Dermis lymphatic vessel endothelial cell (primary cell): ENCODE data around the gene SIRT2. TPM values are rescaled to one million over a fixed set of nuclear protein-coding genes. Genes with fewer than 3 reads are reported as not detected.

Source experiments
- total RNA-seq: library from RNA; depleted of rRNA; stranded (reverse); fragments of >200 nt; gene quantifications from 2 replicates; pipeline ENCODE4 v1.2.1, GENCODE V29; 2014

SIRT2 gene
- total RNA-seq: 78.6 and 82.8 TPM in 2 replicates

DNA sequence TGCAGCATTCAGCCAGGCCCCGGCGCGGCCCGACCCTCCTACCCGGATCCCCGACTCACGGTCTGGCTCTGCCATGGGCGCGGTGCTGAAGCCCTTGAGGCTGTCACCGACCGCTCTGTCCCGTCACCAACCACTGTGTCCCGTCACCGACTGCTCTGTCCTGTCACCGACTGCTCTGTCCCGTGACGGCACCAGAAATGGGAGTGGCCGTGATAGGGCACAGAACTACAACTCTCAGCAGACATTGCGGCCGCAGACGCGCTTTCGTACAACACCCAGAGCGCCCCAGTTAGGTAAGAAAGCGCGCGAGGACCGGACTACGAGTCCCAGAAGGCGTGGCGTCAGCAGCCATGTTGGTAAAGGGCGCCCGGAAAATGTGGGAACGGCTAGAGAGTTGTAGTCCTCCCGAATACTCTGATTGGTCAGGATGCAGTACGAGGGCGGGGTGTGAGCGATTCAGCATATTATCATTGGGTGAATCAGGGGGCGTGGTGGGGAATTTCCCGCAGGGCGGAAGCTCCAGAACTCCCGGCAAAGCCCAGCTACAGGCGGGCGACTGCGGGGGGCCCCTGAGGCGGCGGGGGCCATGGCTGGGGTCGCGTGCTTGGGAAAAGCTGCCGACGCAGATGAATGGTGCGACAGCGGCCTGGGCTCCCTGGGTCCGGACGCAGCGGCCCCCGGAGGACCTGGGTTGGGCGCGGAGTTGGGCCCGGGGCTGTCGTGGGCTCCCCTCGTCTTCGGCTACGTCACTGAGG is at the start of gene SIRT2, which contains the start of gene NFKBIB:
SIRT2 (minus strand) TSS at position 172 of the 755 bp plus-strand sequence; CDS start at position 75, 97 bp downstream.
NFKBIB (plus strand) TSS at position 523 of the 755 bp plus-strand sequence; CDS start at position 587, 64 bp downstream.

DNA sequence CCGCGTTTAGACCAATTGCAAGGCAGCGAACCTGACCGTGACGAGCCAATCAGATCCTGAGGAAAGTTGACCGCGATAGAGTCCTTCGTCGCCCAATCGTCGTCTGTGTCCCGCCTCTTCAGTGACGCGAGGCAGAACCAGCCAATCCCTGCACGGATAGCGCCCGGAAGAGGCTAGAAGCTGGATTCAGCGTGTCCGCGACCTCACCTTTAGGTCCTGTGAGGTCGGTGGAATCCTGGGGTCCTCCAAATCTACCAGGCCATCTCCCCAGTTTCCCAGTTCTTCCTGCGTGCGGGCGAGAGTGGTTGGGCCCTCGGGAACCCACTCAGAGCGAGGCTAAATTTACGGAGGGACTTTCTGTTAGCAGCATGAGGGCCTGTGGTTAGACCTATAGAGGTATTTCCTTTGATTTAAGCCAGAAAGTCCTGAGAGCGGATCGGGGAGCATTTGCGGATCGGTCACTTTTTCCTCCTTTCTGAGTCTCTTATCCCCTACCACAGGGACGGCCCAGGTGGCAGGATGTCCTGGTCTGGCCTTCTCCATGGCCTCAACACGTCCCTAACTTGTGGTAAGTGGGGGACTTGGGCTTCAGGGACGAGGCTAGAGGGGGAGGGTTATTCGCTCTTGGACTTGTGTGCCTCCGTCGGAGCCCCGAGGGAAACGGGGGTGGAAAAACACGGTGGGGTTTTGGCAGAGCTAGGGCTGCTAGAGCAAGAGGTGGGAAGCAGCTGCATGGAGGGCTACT is 31.5 kb upstream of the SIRT2 start, which contains the start of gene MRPS12:
MRPS12 (plus strand) TSS at position 169 of the 745 bp plus-strand sequence; CDS start at position 520, 351 bp downstream.

DNA sequence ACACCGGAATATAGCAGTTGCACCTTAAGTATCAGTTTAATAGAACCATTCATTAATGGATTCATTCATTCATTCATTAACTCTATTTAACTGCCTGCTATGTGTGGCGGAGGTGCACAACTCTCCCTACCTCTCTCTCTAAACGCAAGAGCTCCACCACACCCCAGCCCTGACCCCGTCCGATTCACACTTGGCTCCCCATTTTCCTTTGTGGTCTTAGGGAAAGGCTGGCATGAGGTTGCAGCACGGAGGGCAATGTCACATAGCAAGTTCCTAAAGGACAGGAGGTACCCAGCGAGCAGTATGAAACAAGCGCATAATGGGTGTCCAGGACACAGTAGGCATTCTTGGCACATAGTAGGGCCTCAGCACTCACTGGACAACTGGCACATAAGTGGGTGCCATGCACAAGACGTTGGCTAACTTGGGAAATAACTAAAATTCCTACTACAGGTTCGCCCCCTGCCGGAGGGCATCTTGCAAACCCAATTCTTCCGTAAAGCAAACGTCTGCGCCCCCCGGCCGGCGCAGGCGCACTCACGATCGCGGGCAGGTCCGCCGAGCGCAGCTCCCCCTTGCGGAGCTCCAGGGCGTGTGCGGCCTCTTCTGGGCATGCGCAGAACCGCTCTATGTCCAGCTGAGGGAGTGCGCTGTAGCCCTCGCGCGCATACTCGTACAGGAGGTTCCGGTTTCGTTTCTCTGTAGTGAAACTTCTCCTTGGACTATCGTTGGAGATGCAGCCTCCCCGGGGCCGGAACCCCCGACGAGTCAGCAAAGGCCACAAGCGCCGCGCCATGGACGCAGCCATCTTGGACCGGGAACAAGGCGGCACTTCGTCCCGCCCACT is 30.7 kb upstream of the SIRT2 start, which contains the start of gene SARS2:
SARS2 (minus strand) TSS at position 835 of the 847 bp plus-strand sequence; CDS start at position 808, 27 bp downstream.

DNA sequence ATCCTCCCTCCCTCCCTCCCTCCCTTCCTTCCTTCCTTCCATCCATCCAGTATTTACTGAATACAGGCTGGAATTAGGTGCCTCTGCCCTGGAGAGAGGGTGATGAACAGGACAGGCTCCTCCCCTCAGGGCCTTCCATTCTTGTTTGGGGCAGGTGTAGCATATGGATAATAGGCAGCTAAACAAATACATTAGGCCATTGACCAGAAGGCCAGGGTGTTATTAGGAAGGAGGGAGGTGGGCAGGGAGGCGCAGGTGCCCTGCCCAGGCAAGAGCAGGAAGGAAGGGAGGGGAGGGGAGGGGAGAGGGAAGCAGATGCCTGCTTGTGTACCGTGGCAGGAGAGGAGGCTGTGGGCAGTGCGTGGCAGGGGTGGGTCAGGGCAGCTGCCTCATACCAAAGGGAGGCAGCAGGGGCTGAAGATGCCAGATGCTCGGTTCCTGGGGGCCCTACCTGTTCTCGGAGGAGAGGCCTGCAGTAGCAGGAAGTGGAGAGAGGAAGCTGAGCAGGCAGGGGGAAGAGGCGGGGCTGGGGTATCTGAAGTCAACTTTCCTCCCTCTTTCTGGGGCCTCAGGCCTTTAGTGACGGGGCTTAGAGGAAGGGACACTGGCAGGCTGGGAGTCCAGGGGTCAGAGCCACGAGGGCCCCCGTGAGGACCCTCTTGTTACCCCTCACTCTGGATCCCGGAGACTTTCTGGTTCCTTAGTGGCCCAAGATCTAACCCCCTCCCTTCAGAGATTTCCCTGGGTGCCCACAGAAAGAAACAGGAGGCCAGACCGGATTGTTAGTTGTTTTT is 21.4 kb downstream of the SIRT2 start, which contains the start of gene RINL:
RINL (minus strand) TSS at position 495 of the 794 bp plus-strand sequence. CDS start 1,533 bp downstream, outside the sequence.

DNA sequence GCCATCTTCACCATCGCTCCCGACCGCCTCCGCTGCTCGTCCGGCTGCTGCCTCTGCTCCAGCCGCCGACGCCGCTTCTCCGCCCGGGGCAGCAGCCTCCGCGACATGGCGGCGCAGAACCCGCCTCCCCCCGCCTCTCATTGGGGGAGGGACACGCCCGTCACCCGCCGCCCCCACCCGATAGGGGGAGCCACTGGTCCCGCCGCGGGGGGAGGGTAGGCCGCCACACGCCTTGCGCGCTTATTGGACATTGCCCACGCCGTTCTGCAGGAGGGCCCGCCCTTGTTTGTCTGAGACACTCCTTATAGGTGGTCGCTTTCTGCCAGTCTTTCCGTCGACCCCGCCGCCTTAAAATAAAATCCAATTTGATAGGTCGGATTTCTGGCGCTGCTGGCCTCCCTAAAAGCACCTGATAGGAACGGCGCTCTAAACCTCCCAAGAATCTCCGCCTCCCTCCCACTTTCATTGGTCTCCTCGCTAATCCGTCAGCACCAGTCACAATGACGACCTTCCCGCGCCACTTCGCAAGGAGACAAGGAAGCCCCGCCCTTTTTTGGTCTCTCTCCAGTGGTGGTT is 49.5 kb downstream of the SIRT2 start, which contains the start of gene HNRNPL:
HNRNPL (minus strand) TSS at position 127 of the 576 bp plus-strand sequence; CDS start at position 107, 20 bp downstream.

Other genes starting within 250 kb of the SIRT2 start
- gene CAPN12, start 155.1 kb downstream of the SIRT2 start, total RNA-seq: 0.22 TPM in 1 of 2 replicates, not detected in the other
- gene LGALS7, start 126.1 kb downstream of the SIRT2 start, total RNA-seq: not detected in 2 replicates
- gene LGALS7B, start 110.4 kb downstream of the SIRT2 start, total RNA-seq: 0.43 TPM in 1 of 2 replicates, not detected in the other
- 0.34 TPM in 1 of 2 replicates, not detected in the other for gene LGALS4, start 86.7 kb downstream of the SIRT2 start, total RNA-seq
- 44.8 and 52.9 TPM in 2 replicates for gene ECH1, start 67.8 kb downstream of the SIRT2 start, total RNA-seq
- gene HNRNPL, start 49.6 kb downstream of the SIRT2 start, total RNA-seq: 276 and 279 TPM in 2 replicates
- 9.9 and 10.7 TPM in 2 replicates for gene RINL, start 21.3 kb downstream of the SIRT2 start, total RNA-seq
- 6.5 and 10.4 TPM in 2 replicates for gene NFKBIB, start 351 bp upstream of the SIRT2 start, total RNA-seq
- gene CCER2, start 12.6 kb upstream of the SIRT2 start, total RNA-seq: not detected in 2 replicates
- 16.9 and 23.1 TPM in 2 replicates for gene SARS2, start 31.1 kb upstream of the SIRT2 start, total RNA-seq
- gene MRPS12, start 31.3 kb upstream of the SIRT2 start, total RNA-seq: 35.8 and 37.0 TPM in 2 replicates
- gene FBXO17, start 76.1 kb upstream of the SIRT2 start, total RNA-seq: 15.8 and 23.6 TPM in 2 replicates
- 0.52 and 0.76 TPM in 2 replicates for gene FBXO27, start 132.9 kb upstream of the SIRT2 start, total RNA-seq
- under 0.01 TPM in 1 of 2 replicates, not detected in the other for gene ACP7, start 184.8 kb upstream of the SIRT2 start, total RNA-seq
- gene PAK4, start 226.2 kb upstream of the SIRT2 start, total RNA-seq: 3.1 and 4.6 TPM in 2 replicates